Measurements from ENCODE around the gene CYTIP.
A peak's percentile ranks its signal among the peaks of the same experiment; 100 is the strongest.

GRCh38 chr2:157419031-157419575 is 24.8 kb downstream of the CYTIP start:
- TF ChIP-seq POLR2A (IDR thresholded peaks at IDR 0.05; ENCODE audit: low read depth, low read length) = peak; percentile 50; the same call in 1 of the 2 replicates
- no peak for TF ChIP-seq POLR2AphosphoS5 (IDR thresholded peaks at IDR 0.05; ENCODE audit: low read depth, low read length)
- no peak for TF ChIP-seq PAX5 (IDR thresholded peaks at IDR 0.05; ENCODE audit: insufficient read depth, low read length, severe bottlenecking)
- TF ChIP-seq SPI1 (IDR thresholded peaks at IDR 0.05; ENCODE audit: low read depth, low read length) = no peak
- TF ChIP-seq TAF1 (IDR thresholded peaks at IDR 0.05; ENCODE audit: low read depth, low read length) = no peak
- no peak for TF ChIP-seq POU2F2 (IDR thresholded peaks at IDR 0.05; ENCODE audit: low read depth, low read length)
